A204.1 (cell line): Measurements from ENCODE around the gene DCLRE1A.
A peak's percentile ranks its signal among the peaks of the same experiment; 100 is the strongest.

Source experiments
- FAIRE-seq: peaks from 2 replicates; lab custom pipeline; 2012; peaks lifted over from hg19 to GRCh38; lab: Jason Lieb, UNC

DCLRE1A gene

DNA sequence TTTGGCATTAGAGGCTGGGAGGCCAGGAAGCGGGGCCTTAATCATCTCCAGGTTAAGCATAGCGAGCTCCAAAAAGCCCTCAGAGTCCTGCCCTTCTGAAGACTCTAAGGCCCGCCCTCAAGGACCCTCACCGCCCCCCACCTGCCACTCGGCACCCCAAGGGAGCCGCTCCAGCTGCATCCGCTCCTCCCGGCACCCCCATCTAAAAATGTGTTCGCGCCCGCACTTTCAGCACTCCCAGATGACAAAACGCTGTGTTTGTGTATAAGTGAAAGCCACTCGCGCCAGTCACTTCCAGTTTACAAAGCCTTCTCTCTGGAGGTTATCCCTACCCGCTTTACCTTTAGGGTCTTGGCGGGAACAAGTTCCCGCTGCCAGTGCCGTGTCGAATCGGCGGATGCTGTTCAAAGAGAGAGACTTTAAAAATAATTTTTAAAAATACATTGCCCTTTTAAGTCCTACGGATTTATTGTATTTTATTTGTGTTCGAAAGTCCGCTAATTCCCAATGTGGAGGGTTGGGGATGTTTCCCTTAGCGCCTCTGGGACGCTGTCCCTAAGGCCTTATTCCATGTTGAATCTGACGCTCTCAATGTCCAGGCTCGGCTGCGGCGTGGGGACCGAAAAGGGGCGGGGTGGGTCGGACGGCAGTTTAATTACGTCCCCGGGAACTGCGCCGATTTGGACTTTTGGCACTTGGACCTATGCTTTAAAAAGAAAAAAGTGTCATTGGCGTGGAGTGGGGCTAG is at the start of gene DCLRE1A, which contains the start of gene NHLRC2:
DCLRE1A (minus strand) TSS at position 70 of the 748 bp plus-strand sequence. CDS start 900 bp downstream, outside the sequence.
NHLRC2 (plus strand) TSS at position 649 of the 748 bp plus-strand sequence. CDS start 212 bp downstream, outside the sequence.
- FAIRE-seq: peak; percentile 58

- FAIRE-seq: peak; percentile 39
Observed at GRCh38 chr10:113899952-113900598, 46.2 kb upstream of the DCLRE1A start.

GRCh38 chr10:113897693-113898618 is 44.1 kb upstream of the DCLRE1A start:
- peak; percentile 60 for FAIRE-seq

- no peak for FAIRE-seq
Observed at GRCh38 chr10:113895018-113895417, 41.1 kb upstream of the DCLRE1A start.

GRCh38 chr10:113894581-113894980 is 40.7 kb upstream of the DCLRE1A start:
- FAIRE-seq: no peak

GRCh38 chr10:113893570-113893969 is 39.7 kb upstream of the DCLRE1A start:
- FAIRE-seq: no peak

DNA sequence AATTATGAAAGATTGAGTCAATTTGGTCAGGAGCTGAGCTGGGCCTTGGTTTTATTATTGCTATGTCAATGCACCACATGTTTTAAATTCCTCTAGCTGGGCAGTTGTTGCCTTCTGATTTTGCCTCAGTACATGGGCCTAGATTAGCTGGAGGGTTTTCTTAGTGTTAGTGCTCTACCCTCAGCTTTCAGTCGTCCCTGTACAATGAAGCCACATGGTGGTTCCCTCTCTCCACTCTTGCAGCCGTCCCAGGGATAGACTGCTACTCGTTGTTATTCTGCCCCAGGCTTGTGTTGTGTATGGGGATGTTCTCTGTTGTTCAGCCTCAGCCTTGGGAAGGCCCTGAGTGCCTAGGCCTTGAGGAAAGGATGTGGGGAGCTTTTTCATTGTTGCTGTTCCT is 37.6 kb upstream of the DCLRE1A start:
- FAIRE-seq: no peak

GRCh38 chr10:113890769-113891168 is 36.9 kb upstream of the DCLRE1A start:
- no peak for FAIRE-seq

DNA sequence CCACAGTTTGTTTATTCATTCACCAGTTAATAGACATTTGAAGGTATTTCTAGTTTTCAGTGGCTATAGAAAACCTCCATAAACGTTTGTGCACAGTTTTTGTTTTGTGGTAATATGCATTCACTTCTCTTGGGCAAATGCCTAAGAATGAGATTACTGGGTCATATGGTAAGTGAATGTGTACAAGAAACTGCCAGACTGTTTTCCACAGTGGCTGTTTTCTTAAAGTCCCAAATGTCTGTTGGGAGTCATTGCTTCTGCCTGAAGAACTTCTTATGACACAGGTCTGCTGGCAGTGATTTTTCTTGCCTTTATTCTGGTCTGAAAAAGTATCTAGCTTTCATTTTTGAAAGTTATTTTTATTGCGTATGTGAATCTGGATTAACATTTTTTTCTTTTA is 36.0 kb upstream of the DCLRE1A start:
- FAIRE-seq: no peak

DNA sequence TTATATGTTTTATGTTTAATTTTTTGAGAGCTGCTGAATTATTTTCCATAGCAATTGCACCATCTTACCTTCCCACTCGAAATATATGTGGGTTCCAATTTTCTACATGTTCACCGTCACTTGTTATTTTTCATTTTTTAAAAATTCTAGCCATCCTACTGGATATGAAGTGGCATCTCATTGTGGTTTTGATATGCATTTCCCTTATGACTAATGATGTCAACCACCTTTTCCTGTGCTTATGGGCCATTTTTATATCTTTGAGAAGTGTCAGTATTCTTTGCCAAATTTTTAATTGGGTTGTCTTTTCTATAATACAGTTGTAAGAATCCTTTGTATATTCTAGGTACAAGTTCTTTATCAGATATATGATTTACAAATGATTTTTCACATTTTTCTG is 28.4 kb upstream of the DCLRE1A start:
- peak; percentile 54 for FAIRE-seq

DNA sequence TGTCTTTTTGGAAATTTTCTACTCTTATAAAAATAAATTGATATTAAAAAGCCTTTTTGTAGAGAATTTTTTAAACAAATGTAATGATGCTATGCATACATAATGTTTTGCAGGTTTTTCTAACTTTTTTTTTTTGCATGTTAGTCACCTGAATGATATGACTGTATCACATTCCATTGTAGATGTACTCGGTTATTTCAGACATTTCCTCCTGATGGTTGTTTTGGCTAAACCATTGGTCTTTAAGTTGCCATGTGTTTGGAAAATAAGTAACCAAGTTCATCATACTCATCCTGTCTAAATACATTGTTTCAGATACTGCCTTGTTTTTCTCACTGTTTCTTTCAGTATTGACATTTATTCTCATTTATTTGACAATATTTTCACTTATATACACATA is 26.4 kb upstream of the DCLRE1A start:
- FAIRE-seq: no peak

DNA sequence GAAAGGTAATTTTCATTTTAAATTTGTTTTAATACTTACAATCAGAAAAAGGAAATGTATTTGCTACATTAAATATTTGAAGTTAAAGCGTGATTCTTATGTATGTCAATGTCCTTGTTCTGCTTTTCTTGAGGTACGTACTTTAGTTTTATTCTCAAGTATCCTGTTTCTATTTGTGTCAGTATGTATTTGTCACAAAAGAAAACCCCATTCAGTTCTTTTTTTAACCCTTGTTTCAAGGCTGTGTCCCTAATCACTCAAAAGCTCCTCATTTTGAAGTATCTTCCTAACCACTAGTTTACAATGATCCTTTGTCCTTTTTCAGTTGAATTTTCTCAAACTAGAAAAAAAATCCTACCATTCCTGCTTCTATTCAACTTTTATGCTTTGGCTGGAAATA is 25.8 kb upstream of the DCLRE1A start:
- FAIRE-seq: peak; percentile 40

GRCh38 chr10:113876461-113876860 is 22.6 kb upstream of the DCLRE1A start:
- no peak for FAIRE-seq

GRCh38 chr10:113875212-113875611 is 21.3 kb upstream of the DCLRE1A start:
- no peak for FAIRE-seq

DNA sequence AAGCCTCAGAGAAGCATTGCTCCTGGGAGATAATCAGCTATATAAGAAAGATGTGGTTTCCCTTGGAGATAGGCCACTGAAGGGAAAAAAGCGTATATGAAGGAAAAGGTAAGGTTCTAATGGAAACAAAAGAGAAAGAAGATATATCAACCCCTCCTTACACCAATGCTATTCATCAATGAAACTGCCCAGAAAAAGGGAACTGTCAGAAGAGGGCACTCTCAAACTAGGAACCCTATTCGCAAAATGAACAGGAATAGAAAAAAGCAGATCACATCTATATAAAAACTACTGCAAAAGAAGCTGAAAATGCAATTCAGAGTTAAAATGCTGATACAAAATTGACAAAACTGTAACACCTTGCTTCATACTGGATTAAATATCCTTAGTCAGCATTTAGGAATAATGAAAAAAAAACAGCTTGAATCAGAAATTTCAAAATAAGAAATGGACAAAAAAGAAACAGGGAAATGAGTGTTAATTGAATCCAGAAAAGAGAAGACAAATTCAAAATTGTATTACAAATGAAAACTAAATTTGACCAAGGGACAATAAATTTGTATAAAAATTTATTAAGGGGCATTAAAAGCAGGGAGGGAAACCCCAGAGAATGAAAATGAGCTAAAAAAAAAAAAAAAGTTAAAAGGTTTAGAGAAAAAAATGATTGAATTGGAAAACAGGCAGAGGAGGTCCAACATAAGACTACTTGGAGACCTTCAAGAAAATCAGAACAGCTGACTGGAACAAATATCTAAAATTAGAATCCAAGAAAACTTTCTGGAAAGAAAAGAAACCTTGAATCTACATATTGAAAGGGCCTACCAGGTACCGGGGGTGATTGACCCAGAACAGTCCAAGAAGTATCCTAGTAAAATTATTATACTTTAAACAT is 18.5 kb upstream of the DCLRE1A start:
- FAIRE-seq: peak; percentile 29

DNA sequence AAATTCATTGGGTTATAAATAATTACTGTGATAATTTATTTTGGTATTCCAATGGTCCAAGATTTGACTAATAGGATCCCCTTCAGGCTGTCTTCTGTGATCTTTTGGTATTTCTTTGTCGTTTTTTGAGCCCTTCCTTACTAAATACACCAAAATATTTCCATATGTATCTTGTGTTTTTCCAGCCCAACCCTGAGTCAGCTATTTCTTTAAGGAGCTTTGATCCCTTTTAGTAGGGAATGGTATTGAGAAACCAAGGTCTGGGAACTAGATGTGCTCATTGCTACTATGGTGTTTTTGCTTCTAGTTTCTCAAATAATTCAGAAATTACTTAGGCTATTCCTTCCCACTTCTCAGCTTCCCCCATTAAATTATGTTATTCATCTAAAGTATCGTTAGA is 15.9 kb upstream of the DCLRE1A start:
- no peak for FAIRE-seq

- FAIRE-seq: no peak
Observed at GRCh38 chr10:113867904-113868303, 14.0 kb upstream of the DCLRE1A start.

DNA sequence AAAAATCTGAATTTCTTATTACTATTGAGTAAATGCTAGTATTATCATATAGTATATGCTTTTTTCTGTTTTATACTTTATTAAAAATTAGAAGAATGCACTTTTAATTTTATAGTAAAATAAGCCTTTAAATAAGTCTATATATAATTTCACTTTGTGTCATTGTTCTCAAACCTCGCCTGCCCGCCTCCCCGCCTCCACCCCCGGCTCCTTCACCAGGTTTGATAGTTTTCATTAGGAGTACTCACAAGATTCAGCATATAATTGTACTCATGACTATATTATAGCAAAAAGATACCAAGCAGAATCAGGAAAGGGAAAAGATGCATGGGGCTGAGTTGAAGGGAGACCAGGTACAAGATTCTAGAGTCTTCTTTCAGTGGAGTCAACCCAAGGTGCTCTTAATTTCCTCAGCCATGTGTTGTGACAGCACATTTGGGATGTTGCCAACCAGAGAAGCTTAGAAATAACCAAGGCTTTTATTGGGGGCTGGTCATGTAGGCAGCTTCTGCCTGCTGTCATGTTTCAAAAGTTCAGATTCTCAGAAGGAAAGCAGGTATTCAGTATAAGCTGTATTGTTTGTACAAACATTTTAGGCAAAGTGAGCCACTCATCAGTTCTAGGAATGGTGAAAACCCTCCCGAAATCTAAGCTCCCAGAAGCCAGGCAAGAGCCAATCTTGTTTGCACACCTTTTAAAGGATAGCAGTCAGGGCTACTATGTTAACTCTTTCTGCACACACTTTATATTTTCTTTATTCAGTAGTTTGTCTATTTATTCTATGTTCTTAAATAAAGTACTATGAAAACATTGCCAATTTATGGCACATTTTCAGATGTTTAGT is 12.9 kb upstream of the DCLRE1A start:
- FAIRE-seq: no peak

GRCh38 chr10:113865901-113866300 is 12.0 kb upstream of the DCLRE1A start:
- FAIRE-seq: no peak

DNA sequence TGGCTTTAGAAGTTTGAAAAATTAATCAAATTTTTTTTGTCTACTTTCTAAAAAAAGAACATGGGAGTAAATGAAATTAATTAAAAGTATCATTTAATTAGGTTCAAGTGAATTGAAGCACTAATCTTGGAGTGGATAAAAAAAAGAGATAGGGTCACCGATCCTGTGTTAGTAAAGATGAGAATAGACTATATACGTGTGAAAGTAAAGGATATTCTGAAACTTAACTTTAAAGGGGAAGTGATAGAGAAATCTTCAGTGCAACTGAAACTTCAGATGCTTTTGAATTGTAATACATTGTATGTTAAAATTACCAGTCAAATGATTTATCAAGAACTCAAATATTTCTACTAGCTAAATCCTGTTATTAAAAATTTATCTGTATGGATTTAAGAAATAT is 5.4 kb upstream of the DCLRE1A start:
- FAIRE-seq: no peak

DNA sequence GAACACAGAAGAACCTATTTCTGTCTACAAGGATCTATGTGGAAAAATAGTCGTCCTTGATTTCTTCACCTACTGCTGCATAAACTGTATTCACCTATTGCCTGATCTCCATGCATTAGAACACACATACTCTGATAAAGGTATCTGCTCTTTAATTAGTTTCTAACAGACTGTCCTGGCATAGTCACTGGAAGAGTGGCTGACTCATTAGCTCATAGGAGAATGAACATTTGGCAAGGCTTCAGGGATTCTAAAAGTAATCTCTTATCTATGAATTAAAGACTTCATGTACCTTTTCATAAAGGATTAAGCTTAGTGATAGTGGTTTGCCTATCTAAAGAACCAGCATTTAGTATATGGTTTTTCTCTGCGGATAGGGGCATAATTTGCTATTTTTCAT is 4.7 kb upstream of the DCLRE1A start:
- FAIRE-seq: no peak
